Body of pancreas (tissue), 4 donors: Measurements from ENCODE around the gene GLCCI1.

Experiments used
- CTCF ChIP-seq, 7 experiments: fragments of 450-650 bp in 4 of 7; fragments of 200-600 bp in 3 of 7; sonication (generic) in 3 of 7; IDR thresholded peaks; one replicate each; pipeline ENCODE4 v1.5.1; 2016 to 2019; ENCODE audit warnings: antibody characterized with exemption in 7 of 7
- POLR2A ChIP-seq, 3 donors: fragments of 450-650 bp; IDR thresholded peaks; one replicate each; pipeline ENCODE4 v1.6.1; 2016; ENCODE audit warnings: antibody characterized with exemption in 3 of 3, mild to moderate bottlenecking in 2 of 3

- no peak for TF ChIP-seq CTCF (IDR thresholded peaks at IDR 0.05)
- TF ChIP-seq POLR2A (IDR thresholded peaks at IDR 0.05) = no peak
These were observed 34.6 kb upstream of the GLCCI1 start for GRCh38 chr7:7933915-7934526.
